Activated naive CD8-positive, alpha-beta T cell treated with anti-CD3 and anti-CD28 coated beads, Interleukin-2, amount 50 U/mL, for 16 hours (primary cell): Measurements from ENCODE around the gene WIZ.
"Not testable (repeated sequence)": the region's sequence is repeated elsewhere in the genome, so short reads cannot be mapped to it uniquely, and the experiment has no call there.

Experiments used
- DNase-seq: peaks from one replicate; pipeline ENCODE4 v3.0.0-alpha.2; 2020; ENCODE audit warnings: low read depth, low spot score

The WIZ gene

GRCh38 chr19:15449620-15450527 is at the start of gene WIZ:
Gene WIZ, minus strand, starts transcription at chr19:15449956. Its CDS starts 1,649 bp downstream, at chr19:15448307.
- peak; percentile 80 for DNase-seq

GRCh38 chr19:15498910-15499309 is 49.2 kb upstream of the WIZ start:
- no peak for DNase-seq

GRCh38 chr19:15498156-15498858 is 48.6 kb upstream of the WIZ start:
- DNase-seq = no peak

GRCh38 chr19:15495151-15495550 is 45.4 kb upstream of the WIZ start:
- DNase-seq = no peak

GRCh38 chr19:15488489-15489226 is 38.9 kb upstream of the WIZ start:
- DNase-seq = no peak

- DNase-seq = no peak
Observed at GRCh38 chr19:15487038-15487437, 37.3 kb upstream of the WIZ start.

- not testable (repeated sequence) for DNase-seq
Observed at GRCh38 chr19:15485768-15486167, 36.0 kb upstream of the WIZ start.

- DNase-seq = not testable (repeated sequence)
Observed at GRCh38 chr19:15480996-15481395, 31.2 kb upstream of the WIZ start.

- DNase-seq = no peak
Observed at GRCh38 chr19:15479391-15480345, 29.9 kb upstream of the WIZ start, which contains the start of gene PGLYRP2. Gene PGLYRP2, minus strand, starts transcription at chr19:15479501. Its CDS starts 130 bp downstream, at chr19:15479371.

- DNase-seq = no peak
Observed at GRCh38 chr19:15476325-15476724, 26.6 kb upstream of the WIZ start.

GRCh38 chr19:15475611-15476010 is 25.9 kb upstream of the WIZ start:
- DNase-seq = no peak

- no peak for DNase-seq
Observed at GRCh38 chr19:15475169-15475568, 25.4 kb upstream of the WIZ start.

- DNase-seq = not testable (repeated sequence)
Observed at GRCh38 chr19:15473821-15474220, 24.1 kb upstream of the WIZ start.

GRCh38 chr19:15471639-15472101 is 21.9 kb upstream of the WIZ start:
- no peak for DNase-seq

GRCh38 chr19:15469513-15470297 is 19.9 kb upstream of the WIZ start:
- no peak for DNase-seq

- no peak for DNase-seq
Observed at GRCh38 chr19:15468675-15469512, 19.1 kb upstream of the WIZ start.

- DNase-seq = no peak
Observed at GRCh38 chr19:15467734-15468214, 18.0 kb upstream of the WIZ start.

- no peak for DNase-seq
Observed at GRCh38 chr19:15466851-15467733, 17.3 kb upstream of the WIZ start.
